Astrocyte (in vitro differentiated cells and primary cell): ENCODE measurements around the gene SHROOM3.

Source experiments
- CTCF ChIP-seq: IDR thresholded peaks from 2 replicates; pipeline ENCODE4 v1.5.1; 2011; ENCODE audit warnings: low read depth, mild to moderate bottlenecking, inconsistent platforms, low read length, moderate library complexity; ENCODE audit not compliant: insufficient read depth
- EZH2 ChIP-seq: IDR thresholded peaks from 2 replicates; pipeline ENCODE4 v1.6.1; 2012; ENCODE audit warnings: mild to moderate bottlenecking, low read length, inconsistent platforms; ENCODE audit not compliant: insufficient read depth

GRCh38 chr4:76624931-76625715 is 190.1 kb downstream of the SHROOM3 start:
- TF ChIP-seq CTCF (no peak), EZH2 (no peak)
